ENCODE measurements around the gene COL12A1. TPM values are rescaled to one million over a fixed set of nuclear protein-coding genes. Genes with fewer than 3 reads are reported as not detected.

Gene COL12A1
- total and polyA plus RNA-seq, 9 of the 15 experiments (the other 6 are each of a cell fraction or from before 2014, with no cell fraction given), result 0.11 TPM; not detected in 8

- intact Hi-C loops (cut with micrococcal nuclease) (loop anchor here (1.0 kb wide), 1 partner anchor 41 kb away; the partner anchor contains the start of gene TMEM30A), in situ Hi-C loops (cut with MboI) (no loop called here)
- H3K9me3 ChIP-seq (replicated peaks; ENCODE audit: control insufficient read depth, insufficient read depth, low read depth, low read length), result peaks cover 6% of the 10 kb centered on the region
- CTCF ChIA-PET (ENCODE audit: low intra/inter-chr PET ratio), result no interaction called here
- peaks cover 30% of the 10 kb centered on the region for H3K36me3 ChIP-seq (ENCODE audit: control insufficient read depth, insufficient read depth, low read length)
- POLR2A ChIA-PET, result interaction anchor here (0.7 to 1.9 kb wide), 5 partner anchors 13 to 42 kb away, joined by 3 to 6 read pairs (median 4); no protein-coding TSS in a partner anchor
- peak; percentile 78 to 95 (median 82) for DNase-seq (ENCODE audit: extremely low read depth in 1 of 4, low spot score in 3 of 4)
- 1% methylated on average over 33 of the region's 36 CpGs for WGBS (ENCODE audit: insufficient coverage, low coverage, missing lambda C conversion rate)
- peak within 1 kb of the TSS; percentile 96 for H3K4me2 ChIP-seq (ENCODE audit: insufficient read depth, low read length)
- peaks cover 4 to 5% of the 10 kb centered on the region in 2 experiments; a peak in 3 of 5 replicates for H3K4me1 ChIP-seq (replicated peaks in 1 of 2; ENCODE audit: control insufficient read depth in 2 of 2, insufficient read depth in 2 of 2, low read length in 2 of 2)
- no peaks in the 10 kb centered on the region for H3K9me1 ChIP-seq (ENCODE audit: control insufficient read depth, insufficient read depth, low read length)
- ATAC-seq, result peak; percentile 98
- peak within 1 kb of the TSS; percentile 91 to 96 for H3K9ac ChIP-seq (ENCODE audit: insufficient read depth in 1 of 2, low read depth in 2 of 2, low read length in 2 of 2)
- H4K20me1 ChIP-seq (replicated peaks; ENCODE audit: control insufficient read depth, insufficient read depth, low read length), result 0 out of 2 replicates have a peak, but pooled peaks cover 4% of the 10 kb centered on the region
- H3K4me3 ChIP-seq, result peak within 1 kb of the TSS; percentile 82
- H3K27ac ChIP-seq (ENCODE audit: extremely low read depth, low read depth, low read length), result peak within 1 kb of the TSS; percentile 98
- BruUV-seq (replicated peaks), result TSS peak; percentile 71
- peak; percentile 100 for FAIRE-seq
- peaks cover 39% of the 10 kb centered on the region for H3K79me2 ChIP-seq (ENCODE audit: control insufficient read depth, insufficient read depth, low read length)
- peak within 1 kb of the TSS; percentile 100 for H2AFZ ChIP-seq (ENCODE audit: low read depth, low read length)
- H3K27me3 ChIP-seq (ENCODE audit: control insufficient read depth in 2 of 2, insufficient read depth in 2 of 2, low read length in 2 of 2), result no peaks in the 10 kb centered on the region
- TF ChIP-seq, protein P1, sequence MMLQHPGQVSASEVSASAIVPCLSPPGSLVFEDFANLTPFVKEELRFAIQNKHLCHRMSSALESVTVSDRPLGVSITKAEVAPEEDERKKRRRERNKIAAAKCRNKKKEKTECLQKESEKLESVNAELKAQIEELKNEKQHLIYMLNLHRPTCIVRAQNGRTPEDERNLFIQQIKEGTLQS (IDR thresholded peaks at IDR 0.05), result peak; percentile 68
- TF ChIP-seq, protein P1 (CRISPR knock-in tag; conservative IDR thresholded peaks at IDR 0.05), result peak; percentile 70; the same call in 1 of the 2 replicates
- TF ChIP-seq NUFIP1 (IDR thresholded peaks at IDR 0.05; ENCODE audit: partially characterized antibody) (no peak), JUN (IDR thresholded peaks at IDR 0.05; ENCODE audit: borderline replicate concordance, low read depth, low read length) (peak; percentile 27; the same call in 1 of the 2 replicates), JUN (CRISPR knock-in tag; IDR thresholded peaks at IDR 0.05; ENCODE audit: borderline replicate concordance) (0 out of 2 replicates have a peak, but pooled peaks have one; percentile 63), PRPF4 (IDR thresholded peaks at IDR 0.05; ENCODE audit: insufficient read depth, low read depth, low read length, poor library complexity, severe bottlenecking) (no peak), ZNF740 (CRISPR knock-in tag; IDR thresholded peaks at IDR 0.05) (no peak), ZNF740 (tag; IDR thresholded peaks at IDR 0.05) (no peak), MEF2D (tag; conservative IDR thresholded peaks at IDR 0.05; ENCODE audit: low read depth) (0 out of 2 replicates have a peak, but pooled peaks have one; percentile 33), ZNF764 (CRISPR knock-in tag; IDR thresholded peaks at IDR 0.05; ENCODE audit: low read depth) (no peak), LARP7 (IDR thresholded peaks at IDR 0.05) (no peak), NFE2 (IDR thresholded peaks at IDR 0.05; ENCODE audit: low read depth) (no peak)
- TF ChIP-seq, protein P2, sequence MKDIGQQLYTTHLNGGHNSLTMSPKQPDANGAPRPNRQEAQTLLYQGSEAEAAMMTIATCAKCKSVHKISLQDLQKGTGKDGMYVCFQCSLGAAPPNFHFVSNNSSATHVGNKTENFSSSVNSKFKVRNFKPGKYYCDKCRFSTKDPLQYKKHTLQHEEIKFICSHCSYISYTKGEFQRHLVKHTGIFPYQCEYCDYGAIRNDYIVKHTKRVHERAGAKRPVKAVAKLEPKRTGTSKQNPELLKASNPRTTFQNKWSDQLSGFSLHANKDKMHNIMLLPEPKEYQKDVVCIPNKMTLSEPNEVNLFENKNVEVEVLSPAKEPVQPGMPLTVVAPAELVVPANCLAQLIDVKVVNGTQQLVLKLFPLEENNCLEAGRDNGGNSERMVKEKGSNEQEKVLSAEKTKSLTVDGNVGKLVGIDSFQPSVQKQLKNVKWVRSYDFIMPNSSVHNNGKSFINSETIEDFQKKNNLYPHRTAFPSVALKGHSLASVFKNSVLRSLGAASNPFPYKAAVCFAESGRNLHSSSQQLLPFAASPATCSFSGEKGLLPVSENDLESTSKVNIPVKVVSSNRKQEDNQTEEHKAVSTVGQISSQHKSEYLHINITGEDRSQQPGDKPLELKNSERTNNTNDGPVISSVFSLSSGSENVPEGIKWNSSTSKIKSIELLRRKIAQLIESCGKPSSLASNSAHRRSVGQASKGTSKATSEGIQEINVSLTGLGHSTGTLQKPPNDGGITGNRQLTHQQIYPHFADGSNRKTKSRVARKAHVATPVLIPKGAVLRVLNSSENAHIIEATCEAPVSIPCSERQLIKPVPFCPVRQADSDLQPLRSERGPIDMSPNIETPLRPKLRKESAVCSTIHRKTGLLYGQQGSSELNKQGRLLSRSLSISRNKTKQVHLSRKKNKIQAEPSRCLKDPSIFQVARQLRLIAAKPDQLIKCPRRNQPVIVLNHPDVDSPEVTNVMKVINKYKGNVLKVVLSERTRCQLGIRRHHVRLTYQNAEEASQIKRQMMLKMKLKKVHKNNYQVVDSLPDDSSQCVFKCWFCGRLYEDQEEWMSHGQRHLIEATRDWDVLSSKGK (CRISPR knock-in tag; IDR thresholded peaks at IDR 0.05), result no peak
- TF ChIP-seq, protein P3, sequence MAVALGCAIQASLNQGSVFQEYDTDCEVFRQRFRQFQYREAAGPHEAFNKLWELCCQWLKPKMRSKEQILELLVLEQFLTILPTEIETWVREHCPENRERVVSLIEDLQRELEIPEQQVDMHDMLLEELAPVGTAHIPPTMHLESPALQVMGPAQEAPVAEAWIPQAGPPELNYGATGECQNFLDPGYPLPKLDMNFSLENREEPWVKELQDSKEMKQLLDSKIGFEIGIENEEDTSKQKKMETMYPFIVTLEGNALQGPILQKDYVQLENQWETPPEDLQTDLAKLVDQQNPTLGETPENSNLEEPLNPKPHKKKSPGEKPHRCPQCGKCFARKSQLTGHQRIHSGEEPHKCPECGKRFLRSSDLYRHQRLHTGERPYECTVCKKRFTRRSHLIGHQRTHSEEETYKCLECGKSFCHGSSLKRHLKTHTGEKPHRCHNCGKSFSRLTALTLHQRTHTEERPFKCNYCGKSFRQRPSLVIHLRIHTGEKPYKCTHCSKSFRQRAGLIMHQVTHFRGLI (CRISPR knock-in tag; IDR thresholded peaks at IDR 0.05), result no peak
Measured at GRCh38 chr6:75243333-75244062, 37.6 kb upstream of the COL12A1 start, which contains the start of gene COX7A2. COX7A2 (minus strand) TSS chr6:75243801; CDS start chr6:75243734, 67 bp downstream.

Data from K562 (cell line).